ENCODE data around the gene HK1.

The HK1 gene

GRCh38 chr10:69345890-69346474 lies 67.7 kb downstream of the HK1 start:
- no peak for DNase-seq

GRCh38 chr10:69346776-69347175 lies 68.5 kb downstream of the HK1 start:
- DNase-seq: no peak

- no peak for DNase-seq
These were observed 70.7 kb downstream of the HK1 start for GRCh38 chr10:69348816-69349541.

GRCh38 chr10:69349542-69349888 lies 71.2 kb downstream of the HK1 start:
- DNase-seq: no peak

- DNase-seq: no peak
These were observed 73.3 kb downstream of the HK1 start for GRCh38 chr10:69351589-69351988.

- no peak for DNase-seq
These were observed 74.4 kb downstream of the HK1 start for GRCh38 chr10:69352569-69353264.

- DNase-seq: no peak
These were observed 75.8 kb downstream of the HK1 start for GRCh38 chr10:69353977-69354635.

GRCh38 chr10:69356187-69356586 lies 77.9 kb downstream of the HK1 start:
- DNase-seq: no peak

- no peak for DNase-seq
These were observed 80.0 kb downstream of the HK1 start for GRCh38 chr10:69358148-69358795.

- no peak for DNase-seq
These were observed 80.9 kb downstream of the HK1 start for GRCh38 chr10:69359148-69359547.

- no peak for DNase-seq
These were observed 81.3 kb downstream of the HK1 start for GRCh38 chr10:69359594-69359993.

GRCh38 chr10:69360485-69361302 lies 82.4 kb downstream of the HK1 start:
- peak in 1 of 56 donors; percentile 20 for DNase-seq

GRCh38 chr10:69361303-69361614 lies 83.0 kb downstream of the HK1 start:
- no peak for DNase-seq

- no peak for DNase-seq
These were observed 84.2 kb downstream of the HK1 start for GRCh38 chr10:69362471-69362954.

GRCh38 chr10:69363666-69364065 lies 85.4 kb downstream of the HK1 start:
- DNase-seq: no peak

GRCh38 chr10:69364232-69364940 lies 86.1 kb downstream of the HK1 start:
- DNase-seq: no peak

- no peak for DNase-seq
These were observed 88.4 kb downstream of the HK1 start for GRCh38 chr10:69366738-69367137.

GRCh38 chr10:69367469-69367868 lies 89.2 kb downstream of the HK1 start:
- no peak for DNase-seq

GRCh38 chr10:69372126-69372980 lies 94.1 kb downstream of the HK1 start:
- DNase-seq: no peak

All from nucleus accumbens (tissue), 56 donors.